AG09319 (cell line): Measurements from ENCODE around the gene CCL20.

Experiments
- DNase-seq: peaks from one replicate; pipeline ENCODE4 v3.0.0-alpha.2; 2010; ENCODE audit warnings: low read depth; ENCODE audit errors: extremely low read depth
- TF ChIP-seq, protein P1 (sequence below): IDR thresholded peaks from 2 replicates; pipeline ENCODE4 v1.5.1; 2011; ENCODE audit warnings: low read depth, mild to moderate bottlenecking, inconsistent platforms, low read length, moderate library complexity

The CCL20 gene

DNA sequence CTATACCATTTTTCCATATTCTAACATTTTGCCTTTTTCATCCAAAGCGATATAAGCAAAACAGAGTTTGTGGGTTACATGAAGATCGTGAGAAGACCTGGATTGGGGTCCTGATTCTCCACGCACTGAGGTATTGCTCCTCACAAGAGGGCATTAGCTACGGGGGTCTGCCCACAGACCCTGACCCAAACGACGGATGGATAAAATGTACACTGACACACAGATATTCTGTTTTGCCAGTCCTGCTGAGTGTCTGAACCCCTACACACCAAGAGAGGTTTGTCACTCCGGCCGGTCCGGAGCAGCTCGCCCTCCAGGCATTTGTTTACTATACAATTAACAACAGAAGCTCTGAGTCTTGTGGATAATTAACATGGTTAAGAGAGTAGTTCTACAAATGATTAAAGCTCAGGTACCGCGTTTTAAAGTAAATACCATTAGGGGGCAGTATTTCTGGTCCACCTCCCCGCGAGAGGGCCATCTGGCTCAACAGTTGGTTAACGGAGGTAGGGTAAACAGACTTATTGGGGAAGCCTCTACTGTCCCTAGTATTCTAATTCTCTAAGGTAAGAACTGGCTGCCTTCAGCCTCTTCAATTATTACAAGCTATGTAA lies 39.5 kb upstream of the CCL20 start:
- no peak for DNase-seq
- TF ChIP-seq, protein P1, sequence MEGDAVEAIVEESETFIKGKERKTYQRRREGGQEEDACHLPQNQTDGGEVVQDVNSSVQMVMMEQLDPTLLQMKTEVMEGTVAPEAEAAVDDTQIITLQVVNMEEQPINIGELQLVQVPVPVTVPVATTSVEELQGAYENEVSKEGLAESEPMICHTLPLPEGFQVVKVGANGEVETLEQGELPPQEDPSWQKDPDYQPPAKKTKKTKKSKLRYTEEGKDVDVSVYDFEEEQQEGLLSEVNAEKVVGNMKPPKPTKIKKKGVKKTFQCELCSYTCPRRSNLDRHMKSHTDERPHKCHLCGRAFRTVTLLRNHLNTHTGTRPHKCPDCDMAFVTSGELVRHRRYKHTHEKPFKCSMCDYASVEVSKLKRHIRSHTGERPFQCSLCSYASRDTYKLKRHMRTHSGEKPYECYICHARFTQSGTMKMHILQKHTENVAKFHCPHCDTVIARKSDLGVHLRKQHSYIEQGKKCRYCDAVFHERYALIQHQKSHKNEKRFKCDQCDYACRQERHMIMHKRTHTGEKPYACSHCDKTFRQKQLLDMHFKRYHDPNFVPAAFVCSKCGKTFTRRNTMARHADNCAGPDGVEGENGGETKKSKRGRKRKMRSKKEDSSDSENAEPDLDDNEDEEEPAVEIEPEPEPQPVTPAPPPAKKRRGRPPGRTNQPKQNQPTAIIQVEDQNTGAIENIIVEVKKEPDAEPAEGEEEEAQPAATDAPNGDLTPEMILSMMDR, result no peak

DNA sequence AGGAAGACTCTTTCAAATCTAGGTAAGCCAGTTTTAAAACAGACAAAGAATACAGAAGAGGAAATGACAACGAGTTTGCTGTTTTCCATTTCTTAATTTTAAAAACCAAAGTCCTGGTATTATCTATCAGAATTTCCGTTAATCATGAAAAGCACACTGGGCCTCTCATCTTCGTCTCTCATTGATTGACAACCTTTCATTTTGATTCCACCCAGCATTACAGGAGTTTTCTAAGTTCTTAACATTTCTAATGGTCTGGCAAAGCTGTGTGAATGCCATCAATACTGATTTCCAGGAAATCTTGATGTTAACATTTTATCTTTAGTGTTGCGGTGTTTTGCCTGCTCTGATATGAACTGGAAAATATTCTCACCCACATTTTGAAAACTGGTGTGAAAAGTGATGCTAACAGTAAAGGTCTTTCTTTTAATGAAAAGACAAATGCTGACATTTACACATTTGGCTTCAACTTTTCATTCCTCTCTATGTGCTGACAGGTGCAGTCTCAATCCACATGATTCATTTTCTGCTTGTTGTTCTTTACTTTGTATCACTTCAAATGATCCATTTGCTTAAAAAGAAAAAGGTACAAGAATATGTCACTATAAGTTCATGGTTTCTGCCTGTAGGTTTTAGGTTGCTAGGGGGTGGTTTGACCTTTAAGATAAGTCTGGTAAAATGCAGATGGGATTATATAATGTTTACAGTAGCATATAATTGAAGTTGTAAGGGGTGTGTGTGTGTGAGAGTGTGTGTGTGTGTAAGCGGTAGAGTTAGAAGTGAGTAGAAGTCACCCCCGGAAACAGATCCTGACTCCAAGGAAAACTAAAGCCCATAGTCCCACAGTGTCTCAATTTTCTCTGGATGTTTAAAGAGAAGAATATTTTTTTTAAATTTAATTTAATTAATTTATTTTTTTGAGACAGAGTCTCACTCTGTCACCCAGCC lies 38.5 kb upstream of the CCL20 start:
- no peak for DNase-seq
- TF ChIP-seq, protein P1, result no peak

DNA sequence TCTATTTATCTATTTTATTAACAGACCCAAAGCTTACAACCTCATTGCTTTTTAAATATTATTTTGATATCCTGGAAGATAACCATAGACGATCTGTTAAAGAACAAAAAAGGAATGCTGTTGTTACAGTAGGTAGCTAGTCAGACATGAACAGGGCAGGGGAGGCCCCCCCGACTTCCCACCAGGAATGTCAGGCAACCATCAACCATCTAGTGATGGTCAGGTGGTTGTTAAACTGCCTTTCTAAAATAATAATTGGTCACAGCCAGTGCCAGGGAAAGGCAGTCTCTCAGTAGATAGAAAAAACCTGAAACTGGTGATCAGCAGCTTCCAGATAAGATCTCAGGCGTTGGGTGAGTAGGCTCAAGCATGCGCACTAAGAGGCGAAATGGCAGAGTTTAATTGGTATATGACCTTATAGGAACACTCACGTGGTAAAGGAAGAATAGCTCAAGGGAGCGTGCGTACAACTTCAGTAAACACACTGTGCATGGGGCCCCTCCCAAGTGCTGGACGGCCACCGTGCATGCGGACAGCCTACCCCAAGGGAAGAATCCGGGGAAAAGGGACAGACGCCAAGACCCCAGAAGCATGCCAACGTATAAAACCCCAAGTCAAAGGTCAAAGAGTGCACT lies 32.5 kb upstream of the CCL20 start:
- DNase-seq, result no peak
- TF ChIP-seq, protein P1, result no peak

DNA sequence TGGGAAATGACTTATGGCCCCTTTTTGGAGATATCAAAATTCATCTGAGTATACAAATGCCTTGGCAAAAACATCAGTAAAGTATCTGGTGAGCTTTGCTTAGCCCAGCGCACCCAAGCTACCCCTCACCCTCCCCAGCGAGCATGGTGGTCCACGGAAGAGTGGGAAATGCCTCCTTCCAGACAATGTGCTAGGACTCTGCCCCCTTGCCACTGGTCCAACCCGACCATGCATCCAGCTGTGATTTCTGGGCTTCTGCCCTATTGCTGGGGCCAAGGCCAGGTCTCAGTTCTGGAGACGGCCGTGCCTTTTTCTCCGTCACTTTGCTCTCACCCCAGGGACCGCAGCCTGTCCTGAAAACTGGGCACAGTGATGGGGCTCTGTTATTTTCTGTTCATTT lies 31.8 kb upstream of the CCL20 start:
- no peak for DNase-seq
- TF ChIP-seq, protein P1, result no peak

DNA sequence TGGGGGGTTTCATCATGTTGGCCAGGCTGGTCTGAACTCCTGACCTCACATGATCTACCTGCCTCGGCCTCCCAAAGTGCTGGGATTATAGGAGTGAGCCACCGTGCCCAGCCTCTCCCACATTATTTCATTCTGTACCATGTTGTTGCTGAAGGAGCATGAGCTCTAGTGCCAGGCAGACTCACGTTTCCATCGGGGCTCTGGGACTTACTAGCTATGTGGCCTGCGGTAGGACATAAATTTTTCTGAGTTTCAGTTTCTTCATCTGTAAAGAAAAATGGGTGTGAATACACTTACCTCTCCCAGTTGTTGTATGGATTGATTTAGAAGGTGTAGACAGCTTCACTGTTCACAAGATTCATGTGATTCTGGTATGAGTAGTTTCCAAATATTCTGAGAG lies 30.8 kb upstream of the CCL20 start:
- DNase-seq, result no peak
- TF ChIP-seq, protein P1, result no peak

DNA sequence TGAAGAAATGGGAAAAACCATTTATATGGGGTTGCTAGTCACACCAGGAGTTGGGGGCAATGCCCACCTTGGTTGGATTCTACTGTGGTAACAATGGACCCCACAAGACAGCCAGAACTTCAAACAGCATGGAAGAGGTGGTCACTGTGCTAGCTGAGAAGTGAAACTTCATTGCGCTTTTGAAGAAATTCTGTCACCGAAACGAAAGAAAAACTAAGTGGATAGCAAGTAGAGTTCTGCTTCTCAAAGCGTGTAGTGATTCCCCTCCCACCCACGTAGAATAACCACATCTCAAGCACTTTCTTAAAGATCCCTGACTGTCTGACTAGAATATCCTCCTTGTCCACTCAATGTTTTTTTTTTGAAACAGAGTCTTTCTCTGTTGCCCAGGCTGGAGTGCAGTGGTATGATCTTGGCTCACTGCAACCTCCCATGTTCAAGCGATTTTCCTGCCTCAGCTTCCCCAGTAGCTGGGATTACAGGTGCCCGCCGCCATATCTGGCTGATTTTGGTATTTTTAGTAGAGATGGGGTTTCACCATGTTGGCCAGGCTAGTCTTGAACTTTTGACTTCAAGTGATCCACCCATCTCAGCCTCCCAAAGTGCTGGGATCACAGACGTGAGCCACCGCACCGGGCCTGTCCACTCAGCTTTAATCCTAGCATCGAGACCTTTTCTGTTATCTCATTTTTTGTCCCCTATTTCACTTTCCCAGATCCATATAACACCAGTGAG lies 30.1 kb upstream of the CCL20 start:
- DNase-seq, result no peak
- TF ChIP-seq, protein P1, result no peak
